ENCODE data around the gene FITM1.

DNA sequence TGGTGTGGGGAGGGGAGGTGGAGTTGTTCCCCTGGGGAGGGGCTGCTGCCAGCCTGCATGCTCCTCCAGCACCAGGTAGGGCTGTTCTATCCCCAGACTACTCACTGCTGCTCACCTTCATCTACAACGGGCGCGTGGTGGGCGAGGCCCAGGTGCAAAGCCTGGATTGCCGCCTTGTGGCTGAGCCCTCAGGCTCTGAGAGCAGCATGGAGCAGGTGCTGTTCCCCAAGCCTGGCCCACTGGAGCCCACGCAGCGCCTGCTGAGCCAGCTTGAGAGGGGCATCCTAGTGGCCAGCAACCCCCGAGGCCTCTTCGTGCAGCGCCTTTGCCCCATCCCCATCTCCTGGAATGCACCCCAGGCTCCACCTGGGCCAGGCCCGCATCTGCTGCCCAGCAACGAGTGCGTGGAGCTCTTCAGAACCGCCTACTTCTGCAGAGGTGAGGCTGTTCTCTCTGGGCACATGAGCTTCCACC lies 34.1 kb downstream of the FITM1 start:
- TF ChIP-seq, protein P1, sequence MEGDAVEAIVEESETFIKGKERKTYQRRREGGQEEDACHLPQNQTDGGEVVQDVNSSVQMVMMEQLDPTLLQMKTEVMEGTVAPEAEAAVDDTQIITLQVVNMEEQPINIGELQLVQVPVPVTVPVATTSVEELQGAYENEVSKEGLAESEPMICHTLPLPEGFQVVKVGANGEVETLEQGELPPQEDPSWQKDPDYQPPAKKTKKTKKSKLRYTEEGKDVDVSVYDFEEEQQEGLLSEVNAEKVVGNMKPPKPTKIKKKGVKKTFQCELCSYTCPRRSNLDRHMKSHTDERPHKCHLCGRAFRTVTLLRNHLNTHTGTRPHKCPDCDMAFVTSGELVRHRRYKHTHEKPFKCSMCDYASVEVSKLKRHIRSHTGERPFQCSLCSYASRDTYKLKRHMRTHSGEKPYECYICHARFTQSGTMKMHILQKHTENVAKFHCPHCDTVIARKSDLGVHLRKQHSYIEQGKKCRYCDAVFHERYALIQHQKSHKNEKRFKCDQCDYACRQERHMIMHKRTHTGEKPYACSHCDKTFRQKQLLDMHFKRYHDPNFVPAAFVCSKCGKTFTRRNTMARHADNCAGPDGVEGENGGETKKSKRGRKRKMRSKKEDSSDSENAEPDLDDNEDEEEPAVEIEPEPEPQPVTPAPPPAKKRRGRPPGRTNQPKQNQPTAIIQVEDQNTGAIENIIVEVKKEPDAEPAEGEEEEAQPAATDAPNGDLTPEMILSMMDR (IDR thresholded peaks at IDR 0.05), result no peak
- TF ChIP-seq POLR2A (IDR thresholded peaks at IDR 0.05), result no peak

Measured in heart left ventricle (tissue), 13 donors.